HG03354 (cell line): ENCODE data around the gene OXLD1.

Source experiments
- ATAC-seq: cut with Tn5 transposase; IDR thresholded peaks from one replicate; pipeline ENCODE4 v1.9.1; 2021; ENCODE audit warnings: mild to moderate bottlenecking; ENCODE audit not compliant: unreplicated experiment, poor library complexity, severe bottlenecking

OXLD1 gene

DNA sequence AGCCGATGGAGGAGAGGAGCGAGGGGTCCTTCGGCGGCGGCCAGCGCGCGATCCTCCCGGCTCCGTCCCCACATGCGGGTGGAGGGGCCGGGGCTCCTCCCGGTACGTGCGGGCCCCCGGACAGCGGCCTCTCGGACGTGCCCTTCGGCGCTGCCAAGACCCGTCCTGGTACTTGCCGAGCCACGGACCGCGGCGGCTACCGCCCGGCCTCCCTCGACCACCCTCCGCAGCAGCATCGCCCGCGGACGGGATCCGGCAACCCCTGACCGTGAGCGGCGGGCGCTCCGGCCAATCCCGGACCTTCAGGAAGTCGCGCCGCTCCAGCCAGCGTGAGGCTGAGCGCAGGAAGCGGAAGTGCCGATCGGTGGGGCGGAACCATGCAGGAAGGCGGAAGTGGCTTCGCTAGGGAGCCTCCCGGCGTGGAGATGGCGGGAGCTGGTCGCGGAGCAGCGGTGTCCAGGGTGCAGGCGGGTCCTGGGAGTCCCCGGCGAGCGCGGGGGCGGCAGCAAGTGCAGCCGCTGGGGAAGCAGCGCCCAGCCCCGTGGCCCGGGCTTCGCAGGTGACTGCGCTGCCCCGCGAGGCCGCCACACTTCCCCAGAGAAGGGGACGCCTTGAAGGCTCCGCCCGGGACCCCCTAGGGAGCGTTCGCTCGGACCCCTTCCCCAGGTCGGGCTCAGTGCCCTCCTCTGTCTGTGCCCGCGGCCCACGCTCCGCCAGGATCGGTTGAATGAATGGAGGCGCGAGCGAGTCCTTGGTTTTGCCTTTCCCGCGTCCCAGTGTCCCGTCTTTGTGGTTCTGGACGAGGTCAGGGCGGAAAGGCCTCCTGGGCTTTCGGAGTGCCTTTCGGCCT lies at the start of gene OXLD1, which contains the start of gene CCDC137:
Gene OXLD1, minus strand, starts transcription at position 264 of the 850 bp plus-strand sequence. Its CDS starts 28 bp downstream, at position 236.
Gene CCDC137, plus strand, starts transcription at position 396 of the 850 bp plus-strand sequence. Its CDS starts 30 bp downstream, at position 426.
- peak; percentile 93 for ATAC-seq

GRCh38 chr17:81715107-81715871 lies 48.9 kb upstream of the OXLD1 start:
- ATAC-seq = no peak

DNA sequence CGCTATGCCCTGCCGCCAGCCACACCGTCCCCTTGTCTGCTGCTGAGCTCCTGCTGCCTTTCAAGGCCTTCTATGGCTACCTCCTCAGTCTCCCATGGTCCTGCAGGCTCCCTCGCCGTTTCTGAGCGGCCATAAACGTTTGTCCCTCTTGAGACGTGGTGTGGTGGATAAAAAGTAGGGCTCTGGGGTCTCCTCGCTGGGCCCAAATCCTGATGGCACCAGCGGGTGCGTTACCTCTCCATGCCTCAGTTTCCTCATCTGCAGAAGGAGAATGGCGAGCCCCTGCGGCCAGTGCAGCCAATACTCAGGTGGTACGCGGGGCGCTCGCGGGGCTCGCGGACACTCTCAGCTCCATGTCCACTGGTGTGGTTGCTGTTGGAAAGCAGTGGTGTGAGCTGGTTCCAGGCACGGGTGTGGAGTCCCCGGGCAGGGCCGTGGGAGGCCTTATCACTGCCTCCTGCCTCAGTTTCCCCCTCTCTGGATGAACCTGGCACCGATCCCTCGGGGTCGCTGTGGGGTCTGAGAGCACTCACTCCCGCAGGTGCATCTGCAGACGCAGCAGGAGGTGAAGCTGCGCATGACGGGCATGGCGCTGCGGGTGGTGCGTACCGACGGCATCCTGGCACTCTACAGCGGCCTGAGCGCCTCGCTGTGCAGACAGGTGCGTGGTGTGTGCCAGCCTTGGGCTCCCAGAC lies 48.2 kb upstream of the OXLD1 start:
- no peak for ATAC-seq

DNA sequence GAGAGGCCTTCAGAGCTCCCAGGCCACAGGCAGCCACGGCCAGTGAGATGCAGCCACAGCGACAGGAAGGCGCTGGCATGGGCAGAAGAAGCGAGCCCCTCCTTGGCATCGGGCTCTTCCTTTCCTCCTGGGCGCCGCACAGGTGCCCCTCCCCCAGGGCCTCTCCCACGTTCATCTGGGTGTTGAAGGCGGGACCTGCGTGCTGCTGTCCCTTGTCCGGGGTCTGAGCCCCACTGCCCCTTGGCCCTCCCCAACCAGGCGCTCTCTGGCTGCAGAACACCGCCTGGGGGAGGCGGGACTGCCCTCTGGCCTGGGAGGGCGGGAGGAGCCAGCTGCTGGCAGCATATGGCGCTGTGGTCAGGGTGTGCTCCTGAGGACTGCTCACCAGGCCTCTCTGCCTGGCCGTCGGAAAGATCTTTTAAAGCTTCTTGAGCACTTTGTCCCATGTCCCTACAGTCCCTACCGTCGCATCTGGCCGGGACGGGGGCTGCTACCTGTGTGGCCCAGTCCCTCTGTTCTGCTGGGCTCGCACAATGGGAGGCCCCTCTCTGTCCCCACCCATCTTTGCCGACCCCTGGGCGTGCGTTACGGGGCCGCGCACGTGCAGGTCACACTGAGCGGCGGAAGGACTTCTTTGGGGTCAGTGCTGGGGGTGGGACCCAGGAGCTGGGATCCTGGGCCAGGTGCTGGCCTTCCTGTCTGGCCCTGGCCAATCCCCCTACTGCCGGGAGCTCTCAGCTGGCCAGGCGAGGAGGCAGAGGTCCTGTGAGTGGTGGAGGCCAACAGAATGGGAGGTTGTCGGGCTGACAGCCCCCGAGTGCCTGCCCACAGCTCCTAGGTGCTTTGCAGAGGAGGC lies 47.4 kb upstream of the OXLD1 start:
- no peak for ATAC-seq

- ATAC-seq = no peak
These were observed 46.7 kb upstream of the OXLD1 start for GRCh38 chr17:81713004-81713555.

DNA sequence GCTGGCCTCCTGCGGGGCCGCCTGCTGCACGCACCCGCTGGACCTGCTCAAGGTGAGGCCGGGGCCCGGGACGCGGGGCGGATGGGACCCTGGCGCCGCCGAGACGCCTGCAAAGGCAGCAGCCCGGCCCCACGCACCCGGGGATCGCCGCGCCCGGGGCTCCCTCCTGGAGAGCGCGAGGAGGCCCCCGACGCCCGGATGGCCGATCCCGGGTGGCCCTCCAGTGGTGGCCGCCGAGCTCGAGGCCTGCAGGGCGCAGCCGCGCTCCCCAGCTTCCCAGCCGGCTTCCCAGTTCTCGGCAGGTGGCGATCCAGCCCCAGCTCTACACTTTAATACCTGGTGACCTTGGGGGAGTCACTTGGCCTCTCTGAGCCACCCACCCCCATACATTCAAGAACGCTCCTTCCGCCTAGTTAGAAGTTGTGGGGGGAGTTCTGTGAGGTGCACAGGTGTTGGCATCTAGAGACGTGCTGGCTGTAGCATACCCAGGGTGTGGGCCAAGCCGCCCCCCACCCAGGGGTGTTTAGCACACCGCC lies 46.1 kb upstream of the OXLD1 start:
- ATAC-seq = peak; percentile 24

- ATAC-seq = peak; percentile 73
These were observed 45.5 kb upstream of the OXLD1 start, which contains the start of gene SLC25A10 for GRCh38 chr17:81711814-81712467. TSS of gene SLC25A10 (plus strand) at chr17:81712284. CDS start at chr17:81712427, 143 bp downstream.

GRCh38 chr17:81710514-81711308 lies 44.3 kb upstream of the OXLD1 start:
- ATAC-seq = no peak

DNA sequence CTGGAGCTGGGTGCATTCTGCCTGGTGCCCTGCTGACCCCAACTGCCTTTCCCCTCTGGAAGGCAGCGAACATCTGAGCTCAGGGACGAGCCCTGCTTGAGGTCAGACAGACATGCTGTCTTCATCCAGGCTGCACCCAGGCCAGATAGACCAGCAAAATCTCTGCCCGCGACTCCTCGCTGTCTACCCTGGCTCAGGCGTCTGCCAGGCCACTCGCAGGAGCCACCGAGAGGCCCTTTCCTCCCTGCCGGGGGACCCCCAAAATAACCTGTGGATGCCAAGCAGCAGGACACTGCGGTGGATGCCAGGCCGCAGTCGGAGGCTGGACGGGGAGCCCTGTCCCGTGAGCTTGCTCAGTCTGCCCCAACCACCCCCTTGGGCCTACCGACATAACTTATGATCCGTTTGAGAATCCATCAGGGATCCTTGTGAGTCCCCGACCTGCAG lies 42.4 kb upstream of the OXLD1 start:
- no peak for ATAC-seq

DNA sequence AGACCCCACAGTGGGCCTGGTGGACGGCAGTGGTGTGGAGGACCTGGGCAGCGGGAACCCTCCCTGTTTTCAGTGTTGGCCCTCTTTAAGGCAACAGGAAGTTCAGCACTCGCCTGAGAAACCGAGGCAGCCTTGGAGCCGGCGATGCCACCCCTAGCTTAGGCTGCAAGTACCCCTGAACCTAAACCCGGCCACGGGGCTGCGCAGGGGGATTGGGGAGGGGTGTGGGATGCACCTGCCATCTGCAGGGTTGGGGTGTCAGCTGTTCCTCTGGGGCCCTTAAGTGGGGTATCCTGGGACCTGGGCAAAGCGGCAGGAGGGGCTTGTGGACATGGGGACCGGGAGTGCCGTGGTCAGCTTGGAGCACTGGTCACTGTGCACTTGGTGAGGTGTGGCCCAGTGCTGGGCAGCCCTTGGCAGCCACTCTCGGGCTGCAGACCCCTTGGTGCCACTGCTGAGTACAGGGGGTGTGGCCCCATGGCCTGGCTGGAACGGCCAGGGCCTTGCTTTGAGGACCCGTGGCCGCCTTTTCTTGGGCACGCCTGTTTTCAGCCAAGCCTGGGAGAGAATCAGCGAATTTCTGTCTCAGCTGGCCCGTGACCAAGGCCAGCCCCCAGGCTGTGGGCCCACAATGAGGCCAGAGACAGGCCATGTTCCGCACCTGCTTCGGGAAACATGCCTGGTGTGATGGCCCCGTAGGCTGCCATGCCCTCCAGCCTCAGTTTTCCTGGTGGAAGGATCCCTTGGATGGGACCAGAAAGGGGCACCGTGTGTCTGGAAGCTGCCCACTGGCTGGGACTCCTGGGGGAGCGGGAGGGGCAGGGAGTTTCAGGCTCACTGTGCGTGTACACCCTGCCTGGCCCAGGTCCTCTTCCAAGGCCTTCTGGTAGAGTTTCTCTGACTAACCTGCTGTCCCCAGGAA lies 41.6 kb upstream of the OXLD1 start:
- ATAC-seq = no peak

DNA sequence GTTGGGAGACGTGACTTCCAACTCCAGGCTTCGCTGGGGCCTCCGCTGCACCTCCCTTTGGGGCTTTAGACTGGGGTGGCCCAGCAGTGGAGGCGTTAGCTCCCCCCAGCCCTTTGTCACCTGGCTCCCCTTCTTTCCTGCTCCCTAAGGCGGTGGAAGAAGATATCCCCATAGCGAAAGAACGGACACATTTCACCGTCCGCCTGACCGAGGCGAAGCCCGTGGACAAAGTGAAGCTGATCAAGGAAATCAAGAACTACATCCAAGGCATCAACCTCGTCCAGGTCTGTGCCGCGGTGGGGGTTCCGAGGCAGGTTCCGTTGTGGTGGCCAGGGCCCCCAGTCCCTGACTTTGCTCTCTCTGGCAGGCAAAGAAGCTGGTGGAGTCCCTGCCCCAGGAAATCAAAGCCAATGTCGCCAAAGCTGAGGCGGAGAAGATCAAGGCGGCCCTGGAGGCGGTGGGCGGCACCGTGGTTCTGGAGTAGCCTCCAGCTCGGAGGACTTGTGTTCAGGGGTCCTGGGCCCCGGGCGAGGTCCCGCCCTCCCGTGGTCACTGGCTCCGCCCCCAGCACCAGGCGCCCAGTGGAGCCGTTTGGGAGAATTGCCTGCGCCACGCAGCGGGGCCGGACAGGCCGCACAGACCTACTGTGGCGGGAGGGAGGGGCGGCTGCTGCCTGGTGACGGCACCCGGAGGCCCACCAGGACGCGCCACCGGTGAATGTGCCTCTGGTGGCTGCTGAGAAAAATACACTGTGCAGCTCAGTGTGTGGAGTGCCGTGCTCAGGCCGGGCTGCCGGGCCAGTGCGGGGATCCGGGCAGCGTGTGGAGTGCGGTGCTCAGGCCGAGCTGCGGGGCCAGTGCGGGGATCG lies 40.6 kb upstream of the OXLD1 start:
- ATAC-seq = no peak

GRCh38 chr17:81706232-81706611 lies 39.8 kb upstream of the OXLD1 start:
- ATAC-seq = no peak

DNA sequence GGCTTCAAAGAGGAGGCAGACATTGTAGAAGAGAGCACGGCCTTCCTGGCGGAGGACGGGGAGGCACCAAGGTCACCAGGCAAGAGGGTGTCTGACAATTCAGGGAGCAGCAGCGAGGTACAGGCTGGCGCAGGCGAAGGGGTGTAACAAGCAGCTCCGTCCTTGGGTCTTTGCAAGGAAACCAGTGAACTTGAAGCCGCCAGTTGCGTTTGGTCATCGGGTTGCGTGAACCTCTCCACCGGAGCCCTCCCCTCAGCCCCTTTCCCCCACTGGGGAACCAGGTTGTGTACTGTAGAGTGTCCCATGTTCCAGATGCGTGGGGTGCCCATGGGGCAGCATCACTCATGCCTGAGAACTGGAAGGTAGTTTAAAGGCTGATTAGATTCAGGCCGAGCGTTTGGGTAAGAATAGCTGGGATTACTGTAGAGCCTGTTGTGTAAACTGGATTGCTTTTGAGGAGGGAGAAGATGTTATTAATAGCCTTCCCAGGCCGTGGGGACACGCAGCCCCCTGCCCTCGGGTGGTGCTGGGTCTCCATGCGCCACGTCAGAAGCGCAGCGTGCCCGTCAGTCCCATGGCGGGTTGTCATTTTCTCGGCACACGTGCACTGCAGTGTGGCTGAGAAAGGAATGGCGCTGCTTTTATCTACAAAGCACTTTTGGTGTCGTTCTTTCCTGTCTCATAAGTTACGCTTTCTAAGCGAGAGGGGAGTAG lies 39.3 kb upstream of the OXLD1 start:
- no peak for ATAC-seq

GRCh38 chr17:81703747-81704654 lies 37.6 kb upstream of the OXLD1 start:
- peak; percentile 8 for ATAC-seq
